Type B pancreatic cell (in vitro differentiated cells): Measurements from ENCODE around the gene INHA. TPM values are rescaled to one million over a fixed set of nuclear protein-coding genes. Genes with fewer than 3 reads are reported as not detected.
A peak's percentile ranks its signal among the peaks of the same experiment; 100 is the strongest.

Experiments
- DNase-seq: peaks from one replicate; pipeline ENCODE4 v3.0.0; 2021; ENCODE audit warnings: mixed read lengths; ENCODE audit not compliant: unreplicated experiment; ENCODE audit errors: extremely low spot score
- H3K27ac Mint-ChIP-seq: 2 replicates; pipeline ENCODE4 v1.8.0; 2021; ENCODE audit warnings: mild to moderate bottlenecking, mixed read lengths
- H3K27me3 Mint-ChIP-seq: 2 replicates; pipeline ENCODE4 v1.8.0; 2021; ENCODE audit warnings: mixed read lengths
- H3K36me3 Mint-ChIP-seq: 2 replicates; pipeline ENCODE4 v1.8.0; 2021; ENCODE audit warnings: mixed read lengths
- H3K4me1 Mint-ChIP-seq: one replicate; pipeline ENCODE4 v1.8.0; 2021; ENCODE audit warnings: mixed read lengths; ENCODE audit not compliant: unreplicated experiment
- H3K4me3 Mint-ChIP-seq: 2 replicates; pipeline ENCODE4 v1.8.0; 2021; ENCODE audit warnings: mild to moderate bottlenecking, mixed read lengths
- H3K9me3 Mint-ChIP-seq: 2 replicates; pipeline ENCODE4 v1.8.0; 2021; ENCODE audit warnings: mixed read lengths
- total RNA-seq: library from RNA; stranded (reverse); gene quantifications from 2 replicates; pipeline ENCODE4 v1.2.1, GENCODE V29; 2021; ENCODE audit warnings: low replicate concordance
- TF ChIP-seq, protein P1 (sequence below): fragments of 200-600 bp; sonication (generic); conservative IDR thresholded peaks from 2 replicates; pipeline ENCODE4 v1.5.0; 2021; ENCODE audit warnings: antibody characterized with exemption, mild to moderate bottlenecking

The INHA gene
- total RNA-seq, 1 donor from 2014 or later, result 1.2 TPM

- peak overlapping the region; percentile 65 for H3K4me3 Mint-ChIP-seq
- DNase-seq, result no peak
- no peaks in the 10 kb centered on the region for H3K4me1 Mint-ChIP-seq
- H3K27ac Mint-ChIP-seq, result no peak overlapping the region
- peaks cover under 1% of the 10 kb centered on the region for H3K36me3 Mint-ChIP-seq
- H3K9me3 Mint-ChIP-seq, result no peaks in the 10 kb centered on the region
- peaks cover 8% of the 10 kb centered on the region for H3K27me3 Mint-ChIP-seq
- TF ChIP-seq, protein P1, sequence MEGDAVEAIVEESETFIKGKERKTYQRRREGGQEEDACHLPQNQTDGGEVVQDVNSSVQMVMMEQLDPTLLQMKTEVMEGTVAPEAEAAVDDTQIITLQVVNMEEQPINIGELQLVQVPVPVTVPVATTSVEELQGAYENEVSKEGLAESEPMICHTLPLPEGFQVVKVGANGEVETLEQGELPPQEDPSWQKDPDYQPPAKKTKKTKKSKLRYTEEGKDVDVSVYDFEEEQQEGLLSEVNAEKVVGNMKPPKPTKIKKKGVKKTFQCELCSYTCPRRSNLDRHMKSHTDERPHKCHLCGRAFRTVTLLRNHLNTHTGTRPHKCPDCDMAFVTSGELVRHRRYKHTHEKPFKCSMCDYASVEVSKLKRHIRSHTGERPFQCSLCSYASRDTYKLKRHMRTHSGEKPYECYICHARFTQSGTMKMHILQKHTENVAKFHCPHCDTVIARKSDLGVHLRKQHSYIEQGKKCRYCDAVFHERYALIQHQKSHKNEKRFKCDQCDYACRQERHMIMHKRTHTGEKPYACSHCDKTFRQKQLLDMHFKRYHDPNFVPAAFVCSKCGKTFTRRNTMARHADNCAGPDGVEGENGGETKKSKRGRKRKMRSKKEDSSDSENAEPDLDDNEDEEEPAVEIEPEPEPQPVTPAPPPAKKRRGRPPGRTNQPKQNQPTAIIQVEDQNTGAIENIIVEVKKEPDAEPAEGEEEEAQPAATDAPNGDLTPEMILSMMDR, result no peak
These were observed 18.6 kb upstream of the INHA start for GRCh38 chr2:219553463-219553963.

- H3K9me3 Mint-ChIP-seq, result no peaks in the 10 kb centered on the region
- no peak overlapping the region for H3K27ac Mint-ChIP-seq
- no peak for DNase-seq
- no peaks in the 10 kb centered on the region for H3K4me1 Mint-ChIP-seq
- peaks cover 2% of the 10 kb centered on the region for H3K36me3 Mint-ChIP-seq
- H3K4me3 Mint-ChIP-seq, result peak overlapping the region; percentile 52
- TF ChIP-seq, protein P1, result no peak
- H3K27me3 Mint-ChIP-seq, result peaks cover 7% of the 10 kb centered on the region
These were observed 17.8 kb upstream of the INHA start for GRCh38 chr2:219554350-219554749.

DNA sequence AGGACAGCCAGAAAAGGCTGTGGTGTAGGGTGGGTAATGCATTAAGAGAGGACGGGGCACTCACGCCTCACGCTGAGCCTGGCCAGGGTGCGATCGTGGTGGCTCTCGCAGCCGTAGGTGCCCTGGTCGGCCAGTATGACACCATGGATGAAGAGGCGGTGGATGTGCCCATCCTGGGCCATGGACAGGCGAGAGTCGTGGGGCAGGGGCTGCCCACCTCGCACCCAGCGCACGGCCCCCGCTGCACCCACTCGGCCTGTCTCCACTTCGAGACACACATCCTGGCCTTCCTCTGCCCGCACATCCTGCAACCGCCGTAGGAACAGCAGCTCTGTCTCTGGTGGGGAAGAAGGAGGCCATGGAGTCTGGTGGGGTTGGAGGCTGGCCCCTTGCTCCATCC, 16.2 kb upstream of the INHA start:
- DNase-seq, result no peak
- TF ChIP-seq, protein P1, result no peak
- peaks cover 4% of the 10 kb centered on the region for H3K27me3 Mint-ChIP-seq
- no peaks in the 10 kb centered on the region for H3K9me3 Mint-ChIP-seq
- H3K36me3 Mint-ChIP-seq, result peaks cover 7% of the 10 kb centered on the region
- H3K4me3 Mint-ChIP-seq, result no peak overlapping the region
- H3K27ac Mint-ChIP-seq, result no peak overlapping the region
- no peaks in the 10 kb centered on the region for H3K4me1 Mint-ChIP-seq

- no peak for DNase-seq
- H3K4me3 Mint-ChIP-seq, result no peak overlapping the region
- TF ChIP-seq, protein P1, result no peak
- peaks cover 7% of the 10 kb centered on the region for H3K36me3 Mint-ChIP-seq
- no peaks in the 10 kb centered on the region for H3K9me3 Mint-ChIP-seq
- peaks cover 1% of the 10 kb centered on the region for H3K4me1 Mint-ChIP-seq
- peaks cover 2% of the 10 kb centered on the region for H3K27me3 Mint-ChIP-seq
- H3K27ac Mint-ChIP-seq, result no peak overlapping the region
These were observed 15.7 kb upstream of the INHA start for GRCh38 chr2:219556413-219556812.

DNA sequence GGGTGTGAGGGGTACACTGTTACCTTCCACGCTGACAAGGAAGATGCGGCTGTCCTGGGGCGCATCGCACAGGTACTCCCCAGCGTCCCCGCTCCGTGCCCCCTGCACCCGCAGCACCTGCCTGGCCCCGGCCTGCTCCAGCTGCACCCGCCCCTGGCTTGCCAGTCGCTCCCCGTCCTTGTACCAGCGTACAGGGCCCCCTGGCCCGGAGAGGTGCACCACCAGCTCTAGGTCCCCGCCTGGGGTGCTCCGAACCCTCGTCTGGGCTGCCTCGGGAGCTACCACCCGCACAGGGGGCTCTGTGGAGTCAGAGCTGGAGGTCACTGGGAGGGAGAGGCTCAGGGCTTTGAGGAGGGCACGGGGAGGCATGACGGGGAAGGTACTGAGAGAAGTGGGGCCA, 14.8 kb upstream of the INHA start:
- TF ChIP-seq, protein P1, result no peak
- no peak for DNase-seq
- Mint-ChIP-seq H3K4me1 (peaks cover 5% of the 10 kb centered on the region), H3K27me3 (peaks cover 2% of the 10 kb centered on the region), H3K9me3 (no peaks in the 10 kb centered on the region), H3K4me3 (no peak overlapping the region), H3K36me3 (peaks cover 7% of the 10 kb centered on the region), H3K27ac (no peak overlapping the region)
